GM19193 (cell line): ENCODE measurements around the gene TEX19.

ENCODE experiments used
- POLR2A ChIP-seq: IDR thresholded peaks from 4 replicates; pipeline ENCODE4 v1.6.1; 2011; ENCODE audit not compliant: insufficient read depth, insufficient read length; ENCODE audit errors: extremely low read depth

The TEX19 gene

DNA sequence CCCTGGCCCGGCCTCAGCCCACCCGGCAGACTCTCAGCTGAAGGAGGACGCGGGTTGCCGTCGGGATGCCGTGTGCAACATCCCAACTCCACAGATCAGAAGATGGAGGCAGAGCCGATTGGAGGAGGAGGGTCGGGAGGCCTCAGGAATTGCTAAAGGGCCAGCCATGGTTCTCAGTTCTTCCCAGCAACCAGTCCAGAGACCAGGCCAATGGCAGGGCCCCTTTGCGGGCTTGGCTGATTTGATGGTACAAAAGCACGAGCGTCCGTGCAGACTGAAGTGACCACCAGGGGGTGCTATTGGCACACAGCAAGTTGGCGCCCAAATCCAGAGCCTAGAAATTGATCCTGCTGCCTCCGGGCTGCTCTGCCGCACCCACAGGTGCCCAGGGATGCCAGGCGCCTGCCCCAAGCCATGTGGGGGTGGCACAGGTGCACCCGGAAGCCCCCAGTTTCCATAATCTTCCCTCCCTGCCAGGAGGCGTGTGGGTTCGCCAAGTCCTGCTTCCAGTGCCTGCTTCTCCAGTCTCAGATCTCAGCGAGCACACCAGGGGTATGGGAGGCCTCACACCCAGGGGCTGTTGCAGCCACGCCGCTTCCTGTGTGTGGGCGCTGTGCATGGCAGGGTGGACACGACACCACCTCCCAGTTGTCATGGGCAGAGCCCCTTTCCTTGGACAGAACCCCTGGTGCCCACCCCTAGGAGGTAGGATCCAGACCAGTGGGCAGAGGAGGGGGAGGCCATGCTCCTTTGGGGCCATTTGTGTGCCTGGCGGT, 7.1 kb upstream of the TEX19 start:
- TF ChIP-seq POLR2A, result no peak

DNA sequence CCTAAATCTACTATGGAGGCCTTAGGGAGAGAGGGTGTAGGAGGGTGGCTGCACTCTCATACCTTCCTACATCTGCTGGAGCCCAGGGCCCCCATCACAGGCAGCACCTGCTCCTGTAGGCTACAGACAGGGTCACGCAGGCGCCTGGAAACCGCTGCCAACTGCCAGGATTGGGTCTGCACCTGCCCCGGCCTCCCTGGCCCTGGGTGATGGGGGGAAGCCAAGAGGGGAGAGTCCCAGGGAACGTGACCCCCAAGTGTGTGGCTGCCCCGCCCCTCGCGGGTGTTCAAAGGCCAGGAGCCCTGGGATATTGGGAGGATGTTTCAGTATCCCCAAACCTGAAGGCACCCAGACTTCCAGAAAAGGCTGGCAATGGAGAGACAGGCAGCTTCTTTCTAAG, 5.6 kb upstream of the TEX19 start:
- no peak for TF ChIP-seq POLR2A

DNA sequence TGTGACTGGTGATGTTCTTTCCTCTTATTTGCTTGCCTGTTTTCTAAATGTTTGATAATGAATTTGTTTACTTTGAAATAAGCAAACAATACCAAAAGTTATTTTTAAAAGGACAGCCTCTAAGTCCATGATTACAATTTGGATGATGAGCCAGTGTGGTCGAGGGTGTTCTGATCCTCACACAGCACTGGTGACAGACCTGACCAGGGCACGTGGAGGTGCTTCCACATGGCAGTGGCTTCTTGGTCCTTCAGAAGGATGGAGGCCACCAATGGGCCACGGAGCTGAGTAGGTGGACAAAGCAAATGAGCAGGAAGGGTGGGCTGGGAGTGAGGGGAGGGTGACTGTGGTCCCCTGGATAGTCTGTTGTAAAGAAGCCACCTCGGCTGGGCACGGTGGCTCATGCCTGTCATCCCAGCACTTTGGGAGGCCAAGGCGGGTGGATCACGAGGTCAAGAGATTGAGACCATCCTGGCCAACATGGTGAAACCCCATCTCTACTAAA, 4.2 kb upstream of the TEX19 start:
- no peak for TF ChIP-seq POLR2A

DNA sequence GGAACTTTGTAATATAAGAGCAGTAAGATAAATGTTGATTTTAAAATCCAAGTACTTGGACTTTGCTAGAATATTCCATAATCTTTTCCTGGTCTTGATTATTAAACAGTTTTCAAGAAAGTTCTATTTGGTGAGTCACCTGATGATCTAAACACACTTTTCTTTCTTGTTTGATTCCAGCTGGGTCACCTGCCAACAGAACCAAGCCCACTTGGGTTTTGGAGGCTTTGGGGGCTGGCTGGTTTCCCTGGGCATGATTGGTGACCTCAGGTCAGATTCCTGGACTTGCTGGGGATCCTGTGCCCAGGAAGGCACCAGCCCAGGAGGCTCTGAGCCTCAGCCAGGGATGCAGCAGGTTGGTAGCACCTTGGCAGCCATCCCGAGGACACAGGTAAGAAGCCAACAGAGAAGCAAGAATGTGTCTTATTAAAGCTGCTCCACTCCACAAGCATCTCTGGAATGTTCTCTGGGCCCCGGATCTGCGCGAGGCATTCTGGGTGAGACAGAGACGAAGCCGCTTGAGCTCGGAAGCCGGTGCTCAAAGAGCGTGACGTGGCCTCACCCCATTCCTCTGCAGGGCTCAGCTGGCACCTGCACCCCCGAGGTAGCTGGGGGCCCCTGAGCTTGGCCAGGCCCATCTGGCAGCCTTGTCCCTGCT, 3.1 kb upstream of the TEX19 start:
- no peak for TF ChIP-seq POLR2A

DNA sequence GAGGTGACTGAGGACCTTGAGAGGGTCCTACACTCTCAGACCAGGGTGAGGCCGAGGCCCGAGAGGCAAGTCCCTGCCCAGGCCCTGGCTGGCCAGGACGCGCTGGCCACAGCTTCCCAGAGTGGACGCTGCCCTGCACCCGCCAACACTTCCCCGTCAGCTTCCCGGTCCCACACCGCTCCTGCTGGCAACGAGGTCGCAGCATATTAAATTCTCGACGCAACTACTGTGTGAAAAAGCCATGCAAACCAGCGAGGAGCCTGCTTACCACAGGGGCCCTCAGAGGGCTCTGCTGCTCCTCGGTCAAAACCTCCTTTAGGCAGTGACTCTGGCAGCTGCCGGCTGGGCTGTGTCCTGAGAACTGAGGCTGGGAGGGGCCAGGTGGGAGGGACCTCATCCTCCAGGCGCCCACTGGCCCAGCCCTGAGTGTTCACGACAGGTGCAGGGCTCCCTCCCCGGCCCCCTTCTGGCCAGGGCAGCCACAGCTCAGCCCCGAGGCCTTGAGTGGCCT, 2.1 kb upstream of the TEX19 start:
- TF ChIP-seq POLR2A, result no peak

DNA sequence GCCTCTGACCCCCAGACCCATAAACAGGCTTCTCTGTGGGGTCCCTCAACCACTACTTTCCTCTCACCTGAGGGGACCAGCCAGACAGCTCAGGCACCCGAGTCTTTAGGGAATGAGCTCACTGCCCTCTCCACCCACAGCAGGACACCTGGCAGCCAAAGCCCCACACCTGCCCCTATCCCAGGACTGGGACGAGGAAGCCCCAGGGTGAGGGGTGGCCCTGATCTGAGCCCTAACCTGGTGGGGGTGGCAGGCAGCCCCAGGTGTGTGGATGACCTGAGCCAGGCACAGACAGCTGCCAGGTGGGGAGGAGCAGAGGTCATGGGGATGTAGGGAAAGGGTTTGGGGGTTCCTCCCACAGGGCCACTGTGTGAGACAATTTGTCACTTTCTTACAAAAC, 1.7 kb upstream of the TEX19 start:
- no peak for TF ChIP-seq POLR2A

DNA sequence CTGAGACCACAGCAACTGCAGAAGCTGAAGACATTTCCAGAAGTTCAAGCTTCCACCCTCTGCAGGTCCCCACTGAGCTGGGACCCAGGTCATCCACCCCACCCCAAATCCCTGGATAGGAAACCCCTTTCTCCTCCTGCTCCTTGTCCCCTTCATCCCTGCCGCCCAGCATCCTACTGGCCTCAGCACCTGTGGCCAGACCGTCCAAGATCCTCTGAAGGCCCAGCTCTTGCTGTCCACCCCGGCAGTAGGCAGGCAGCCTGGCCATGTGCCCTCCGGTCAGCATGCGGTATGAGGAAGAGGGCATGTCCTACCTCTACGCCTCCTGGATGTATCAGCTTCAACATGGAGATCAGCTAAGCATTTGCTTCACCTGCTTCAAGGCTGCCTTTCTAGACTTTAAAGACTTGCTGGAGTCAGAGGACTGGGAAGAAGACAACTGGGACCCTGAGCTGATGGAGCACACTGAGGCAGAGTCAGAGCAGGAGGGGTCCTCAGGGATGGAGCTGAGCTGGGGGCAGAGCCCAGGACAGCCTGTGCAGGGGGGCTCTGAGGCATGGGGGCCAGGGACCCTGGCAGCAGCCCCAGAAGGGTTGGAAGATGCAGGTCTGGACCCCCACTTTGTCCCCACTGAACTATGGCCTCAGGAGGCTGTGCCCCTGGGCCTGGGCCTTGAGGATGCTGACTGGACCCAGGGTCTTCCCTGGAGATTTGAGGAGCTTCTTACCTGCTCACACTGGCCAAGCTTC, 3.0 kb downstream of the TEX19 start:
- TF ChIP-seq POLR2A, result no peak

DNA sequence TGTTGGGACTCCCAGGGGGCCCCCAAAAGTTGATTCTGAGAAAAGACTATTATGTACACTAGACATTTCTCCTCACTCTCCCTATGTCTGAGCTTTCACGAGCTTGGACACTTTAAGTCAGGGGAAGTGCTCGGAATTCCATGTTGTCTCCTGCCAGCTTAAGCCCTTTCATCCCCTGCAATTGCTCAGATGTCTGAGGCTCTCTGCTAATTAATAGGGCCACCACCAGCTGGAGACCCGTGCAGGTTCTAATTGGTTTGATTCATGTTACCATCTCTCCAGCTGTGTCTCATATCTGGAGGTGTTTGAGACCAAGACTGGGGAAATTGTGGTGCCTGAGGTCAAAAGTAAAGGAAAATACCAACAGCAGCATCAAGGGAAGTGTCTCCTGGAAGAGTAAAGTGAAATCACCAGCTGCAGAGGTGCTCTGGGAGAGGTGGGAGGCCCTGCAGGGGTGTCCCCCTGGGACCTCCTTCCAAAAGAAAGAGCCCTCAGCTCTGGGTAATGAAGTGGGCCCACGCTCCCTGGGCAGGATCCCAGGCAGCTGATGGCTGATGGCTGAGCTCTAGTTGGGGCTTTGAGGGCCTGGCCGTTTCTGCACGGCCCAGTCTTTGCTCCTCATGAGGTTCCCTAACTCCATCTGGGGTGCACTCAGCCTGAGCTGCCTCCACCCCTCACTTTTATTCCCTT, 6.7 kb downstream of the TEX19 start:
- TF ChIP-seq POLR2A, result no peak

DNA sequence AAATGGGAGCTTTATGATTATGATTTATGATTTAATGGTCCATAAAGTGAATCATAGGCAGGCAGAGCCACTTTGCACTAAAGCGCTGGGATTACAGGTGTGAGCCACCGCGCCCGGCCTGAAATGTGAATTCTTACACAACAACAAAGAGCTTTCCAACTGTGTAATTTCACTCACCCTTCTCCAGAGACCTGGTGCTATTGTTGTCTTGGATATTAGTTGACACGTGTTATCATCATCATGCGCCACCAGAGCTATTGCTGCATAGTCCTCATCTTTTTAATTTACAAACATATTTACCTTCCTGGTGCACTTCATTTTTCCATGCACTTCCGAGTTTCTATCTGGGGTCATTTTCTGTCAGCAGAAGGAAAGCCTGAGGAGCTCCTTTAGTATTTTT, 7.7 kb downstream of the TEX19 start:
- TF ChIP-seq POLR2A, result no peak

DNA sequence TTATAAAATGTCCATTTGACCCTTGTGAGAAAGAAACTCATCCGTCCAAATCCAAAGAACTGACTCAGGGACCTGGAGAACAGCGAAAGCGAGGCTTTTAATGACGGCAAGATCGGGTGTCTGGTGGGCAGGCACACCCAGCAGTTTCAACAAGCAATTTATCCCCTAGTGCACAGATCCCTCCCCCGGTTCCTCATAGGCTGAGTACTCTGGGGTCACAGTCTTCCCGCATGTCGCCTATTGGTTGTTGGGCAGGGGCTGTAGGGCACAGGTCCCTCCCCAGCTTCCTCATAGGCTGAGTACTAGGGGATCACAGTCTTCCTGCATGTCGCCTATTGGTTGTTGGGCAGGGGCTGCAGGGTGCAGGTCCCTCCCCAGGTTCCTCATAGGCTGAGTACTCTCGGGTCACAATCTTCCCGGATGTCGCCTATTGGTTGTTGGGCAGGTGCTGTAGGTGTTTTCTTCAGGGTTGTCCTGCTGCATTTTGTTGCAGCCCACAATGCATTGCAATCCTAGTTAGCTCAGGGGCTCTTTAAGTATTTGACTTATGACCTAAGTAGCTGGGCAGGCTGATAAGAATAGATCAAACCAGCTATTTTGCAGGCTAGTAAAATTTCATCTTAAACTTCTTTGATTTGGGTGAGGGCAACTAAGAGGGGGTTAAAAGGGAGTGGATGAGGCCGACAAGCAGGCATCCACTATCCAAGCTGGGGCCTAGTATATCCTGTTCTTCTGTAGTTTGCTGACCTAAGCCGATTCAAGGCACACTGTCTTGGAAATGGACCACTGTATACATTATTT, 8.9 kb downstream of the TEX19 start:
- TF ChIP-seq POLR2A, result peak; percentile 53

DNA sequence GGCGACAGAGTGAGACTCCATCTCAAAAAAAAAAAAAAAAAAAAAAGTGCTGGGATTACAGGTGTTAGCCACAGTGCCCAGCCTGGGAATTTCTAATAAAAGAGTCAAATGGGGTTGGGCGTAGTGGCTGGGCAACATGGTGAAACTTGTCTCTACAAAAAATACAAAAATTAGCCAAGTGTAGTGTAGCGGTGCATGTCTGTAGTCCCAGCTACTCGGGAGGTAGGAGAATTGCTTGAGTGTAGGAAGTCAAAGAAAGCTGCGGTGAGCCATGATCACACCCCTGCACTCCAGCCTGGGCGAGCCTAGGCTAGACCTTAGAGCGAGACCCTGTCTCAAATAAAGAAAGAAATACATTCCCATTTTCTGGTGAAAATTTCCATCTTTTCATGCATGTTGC, 10.2 kb downstream of the TEX19 start:
- TF ChIP-seq POLR2A, result no peak

DNA sequence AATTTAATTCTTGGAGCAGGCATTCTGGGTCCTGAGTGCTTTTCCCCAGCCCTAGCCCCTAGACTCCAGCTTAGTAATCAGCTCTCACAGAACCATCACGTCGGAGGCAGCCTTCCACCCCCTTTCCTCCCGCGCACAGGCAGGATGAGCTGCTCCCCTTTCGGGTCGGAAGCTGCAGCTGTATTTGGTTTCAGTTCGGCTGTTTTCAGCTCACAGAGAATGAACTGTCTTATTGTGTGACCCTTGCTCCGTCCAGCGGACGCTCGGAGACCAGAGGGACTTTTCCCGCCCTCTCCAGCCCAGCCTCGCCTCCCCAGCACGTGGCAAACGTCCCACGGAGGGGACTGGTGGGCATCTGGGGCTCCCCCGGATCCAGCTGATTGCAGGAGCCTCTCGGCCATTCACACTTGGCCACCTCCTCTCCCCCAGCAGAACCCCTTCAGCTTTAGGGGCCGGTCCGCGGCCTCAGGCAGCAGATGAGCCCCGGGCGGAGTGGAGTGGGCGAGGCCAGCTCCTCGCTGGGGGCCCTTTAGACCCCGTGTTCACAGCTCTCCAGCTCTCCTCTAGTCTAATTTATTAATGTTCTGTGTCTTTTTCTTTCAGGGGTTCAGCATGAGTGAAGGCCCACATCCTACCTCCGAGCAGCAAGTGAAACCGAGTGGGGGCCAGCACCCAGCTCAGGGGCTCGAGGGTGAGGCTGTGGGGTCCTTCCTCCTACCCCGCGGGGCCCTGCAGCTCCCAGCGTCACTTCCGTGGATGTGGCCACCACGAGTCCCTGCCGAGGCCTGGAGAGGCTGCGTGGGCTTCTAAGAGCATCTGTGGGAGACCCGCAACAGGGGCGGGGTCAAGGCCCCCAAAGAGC, 11.7 kb downstream of the TEX19 start:
- peak; percentile 38 for TF ChIP-seq POLR2A

DNA sequence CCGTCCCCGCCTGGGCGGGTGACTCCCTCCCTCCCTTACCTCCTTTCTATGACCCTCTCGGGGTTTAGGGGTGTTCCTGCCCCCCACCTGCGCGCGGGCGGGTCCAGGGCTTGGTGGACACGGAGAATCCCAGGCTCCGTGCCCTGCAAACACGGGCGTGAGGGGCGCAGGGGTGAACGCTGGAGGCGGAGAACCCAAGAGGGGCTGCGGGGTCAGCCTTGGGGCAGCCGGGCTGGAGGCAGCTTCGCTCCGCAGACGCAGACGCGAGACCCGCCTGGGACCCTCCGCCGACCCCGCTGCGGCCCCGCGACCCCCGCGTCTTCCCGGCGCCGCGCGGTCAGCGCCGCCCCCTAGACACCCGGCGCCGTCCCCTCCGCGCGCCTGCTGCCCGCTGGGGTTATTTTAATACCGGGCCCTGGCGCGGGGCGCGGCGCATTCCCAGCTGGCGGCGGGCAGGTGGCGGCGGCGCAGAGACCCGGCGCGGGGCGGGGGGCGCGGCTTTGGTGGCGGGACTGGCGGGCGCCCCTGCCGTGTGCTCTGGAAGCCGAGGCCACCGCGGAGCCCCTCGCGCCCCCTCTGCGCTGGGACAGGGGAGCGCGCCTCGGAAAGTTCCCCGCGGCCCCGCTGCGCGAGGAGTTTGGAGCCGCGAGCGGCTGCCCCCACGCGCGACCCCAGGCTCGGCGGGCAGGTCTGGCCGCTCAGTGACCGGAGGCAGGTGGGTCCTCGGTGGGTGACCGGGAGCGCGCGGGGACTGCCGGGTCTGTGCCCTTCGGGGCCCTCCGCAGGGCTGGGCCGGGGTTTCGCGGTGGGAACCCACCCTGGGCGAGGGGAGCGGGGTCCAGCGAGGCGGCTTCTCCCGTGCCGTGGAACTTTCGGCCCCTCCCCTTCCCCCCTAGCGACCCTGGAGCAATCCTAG, 12.5 kb downstream of the TEX19 start, which contains the start of gene UTS2R:
TSS of gene UTS2R (plus strand) at position 433 of the 916 bp plus-strand sequence. CDS start 2,560 bp downstream, outside the sequence.
- TF ChIP-seq POLR2A, result no peak
